ENCODE measurements around the gene SAPCD2. TPM values are rescaled to one million over a fixed set of nuclear protein-coding genes. Genes with fewer than 3 reads are reported as not detected.
A peak's percentile ranks its signal among the peaks of the same experiment; 100 is the strongest.

Gene SAPCD2
- total and polyA plus RNA-seq, 9 of the 15 experiments (the other 6 are each of a cell fraction or from before 2014, with no cell fraction given) = 3.4 to 91.8 (median 18.8) TPM

DNA sequence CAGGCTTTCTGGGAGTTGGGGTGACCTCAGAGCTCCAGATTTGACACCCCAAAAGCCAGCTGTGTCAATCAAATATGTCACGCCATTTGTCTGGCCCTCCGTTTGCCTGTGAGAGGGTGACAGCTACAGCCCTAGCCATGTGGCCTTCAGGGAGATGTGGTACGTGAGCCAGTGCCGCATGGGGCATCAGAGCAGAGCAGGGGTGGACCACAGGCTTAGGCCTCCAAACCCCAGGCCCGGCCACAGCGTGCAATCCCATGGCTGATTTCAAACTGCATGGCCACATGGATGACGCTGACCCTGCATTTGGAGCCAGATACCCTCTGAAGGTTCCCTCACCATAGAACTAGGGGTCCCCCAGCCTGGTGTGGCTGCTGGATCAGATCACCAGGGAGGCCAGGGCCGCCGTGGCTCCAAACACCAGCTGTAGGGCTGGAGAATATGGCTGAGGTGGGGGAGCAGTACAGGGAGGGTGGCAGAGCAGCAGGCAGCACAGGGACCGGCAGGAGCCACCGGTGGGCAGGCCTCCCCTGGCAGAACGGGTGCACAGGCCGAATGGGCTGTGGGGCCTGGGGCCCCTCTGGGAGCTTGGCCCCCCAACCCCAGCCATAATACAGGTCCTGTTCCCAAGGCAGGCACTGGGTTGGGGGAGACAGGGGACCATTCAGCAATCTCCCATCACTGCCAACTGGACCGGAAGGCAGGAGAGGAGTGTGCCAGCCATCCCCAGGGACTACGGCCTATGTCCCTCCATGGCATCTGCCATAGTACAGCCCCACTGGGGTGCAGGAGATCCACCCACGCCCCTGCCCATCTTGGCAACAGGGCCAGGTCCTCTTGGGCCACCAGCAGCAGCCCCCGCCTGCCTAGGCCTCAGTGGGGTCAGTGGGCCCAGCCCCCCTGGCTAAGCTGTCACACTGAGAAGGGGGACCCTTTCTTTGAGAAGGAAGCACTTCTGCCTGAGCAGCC is 1.5 kb downstream of the SAPCD2 start:
- Histone ChIP-seq H3K4me1 (replicated peaks in 1 of 2; ENCODE audit: control insufficient read depth in 2 of 2, insufficient read depth in 2 of 2, low read length in 2 of 2) (peaks cover 32 to 83% of the 10 kb centered on the region in 2 experiments), H3K36me3 (ENCODE audit: control insufficient read depth, insufficient read depth, low read length) (peaks cover 37% of the 10 kb centered on the region; the same call in 2 of the 3 replicates), H2AFZ (ENCODE audit: low read depth, low read length) (no peak overlapping the region), H3K79me2 (ENCODE audit: control insufficient read depth, insufficient read depth, low read length) (peaks cover 39% of the 10 kb centered on the region), H3K9me3 (replicated peaks; ENCODE audit: control insufficient read depth, insufficient read depth, low read depth, low read length) (no peaks in the 10 kb centered on the region), H3K27me3 (ENCODE audit: control insufficient read depth in 2 of 2, insufficient read depth in 2 of 2, low read length in 2 of 2) (no peaks in the 10 kb centered on the region), H3K9ac (ENCODE audit: insufficient read depth in 1 of 2, low read depth in 2 of 2, low read length in 2 of 2) (peak overlapping the region; percentile 86 to 94; a peak in 3 of 4 replicates), H4K20me1 (replicated peaks; ENCODE audit: control insufficient read depth, insufficient read depth, low read length) (peaks cover 19% of the 10 kb centered on the region), H3K4me2 (ENCODE audit: insufficient read depth, low read length) (peak overlapping the region; percentile 91), H3K27ac (ENCODE audit: extremely low read depth, low read depth, low read length) (peak overlapping the region; percentile 4; the same call in 2 of the 3 replicates), H3K4me3 (peak overlapping the region; percentile 65), H3K9me1 (ENCODE audit: control insufficient read depth, insufficient read depth, low read length) (peaks cover 8% of the 10 kb centered on the region)
- ChIA-PET POLR2A (interaction anchor here (0.9 to 2.5 kb wide), 6 partner anchors 10 to 156 kb away, joined by 4 to 14 read pairs (median 6); partner anchors contain the start of genes ENTPD2 and MAN1B1), CTCF (ENCODE audit: low intra/inter-chr PET ratio) (interaction anchor here (0.6 to 0.9 kb wide), 3 partner anchors 23 to 831 kb away, joined by 3 to 5 read pairs (median 4); partner anchors contain the start of gene NPDC1)
- 52% methylated on average over 14 of the region's 17 CpGs for WGBS (ENCODE audit: insufficient coverage, low coverage, missing lambda C conversion rate)
- in situ Hi-C loops (cut with MboI) = no loop called here
- ATAC-seq = no peak
- FAIRE-seq = no peak
- TF ChIP-seq HDAC1 (IDR thresholded peaks at IDR 0.05) (peak in 1 of 2 experiments; percentile 9; a peak in 1 of 4 replicates), STAG1 (CRISPR knock-in tag; IDR thresholded peaks at IDR 0.05; ENCODE audit: borderline replicate concordance) (0 out of 2 replicates have a peak, but pooled peaks have one; percentile 25), ZNF324 (CRISPR knock-in tag; IDR thresholded peaks at IDR 0.05) (no peak), NFIC (IDR thresholded peaks at IDR 0.05) (no peak), ZC3H4 (CRISPR knock-in tag; IDR thresholded peaks at IDR 0.05; ENCODE audit: borderline replicate concordance) (peak; percentile 48; the same call in 1 of the 2 replicates), POLR2G (IDR thresholded peaks at IDR 0.05; ENCODE audit: low read depth, low read length) (peak; percentile 48), POLR2AphosphoS2 (IDR thresholded peaks at IDR 0.05; ENCODE audit: low read length) (no peak), RBFOX2 (IDR thresholded peaks at IDR 0.05; ENCODE audit: low read depth, low read length) (peak; percentile 38; the same call in 1 of the 2 replicates)
- TF ChIP-seq, protein P1, sequence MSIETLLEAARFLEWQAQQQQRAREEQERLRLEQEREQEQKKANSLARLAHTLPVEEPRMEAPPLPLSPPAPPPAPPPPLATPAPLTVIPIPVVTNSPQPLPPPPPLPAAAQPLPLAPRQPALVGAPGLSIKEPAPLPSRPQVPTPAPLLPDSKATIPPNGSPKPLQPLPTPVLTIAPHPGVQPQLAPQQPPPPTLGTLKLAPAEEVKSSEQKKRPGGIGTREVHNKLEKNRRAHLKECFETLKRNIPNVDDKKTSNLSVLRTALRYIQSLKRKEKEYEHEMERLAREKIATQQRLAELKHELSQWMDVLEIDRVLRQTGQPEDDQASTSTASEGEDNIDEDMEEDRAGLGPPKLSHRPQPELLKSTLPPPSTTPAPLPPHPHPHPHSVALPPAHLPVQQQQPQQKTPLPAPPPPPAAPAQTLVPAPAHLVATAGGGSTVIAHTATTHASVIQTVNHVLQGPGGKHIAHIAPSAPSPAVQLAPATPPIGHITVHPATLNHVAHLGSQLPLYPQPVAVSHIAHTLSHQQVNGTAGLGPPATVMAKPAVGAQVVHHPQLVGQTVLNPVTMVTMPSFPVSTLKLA (conservative IDR thresholded peaks at IDR 0.05) = peak in 1 of 2 experiments; percentile 54; a peak in 2 of 4 replicates
- TF ChIP-seq, protein P2, sequence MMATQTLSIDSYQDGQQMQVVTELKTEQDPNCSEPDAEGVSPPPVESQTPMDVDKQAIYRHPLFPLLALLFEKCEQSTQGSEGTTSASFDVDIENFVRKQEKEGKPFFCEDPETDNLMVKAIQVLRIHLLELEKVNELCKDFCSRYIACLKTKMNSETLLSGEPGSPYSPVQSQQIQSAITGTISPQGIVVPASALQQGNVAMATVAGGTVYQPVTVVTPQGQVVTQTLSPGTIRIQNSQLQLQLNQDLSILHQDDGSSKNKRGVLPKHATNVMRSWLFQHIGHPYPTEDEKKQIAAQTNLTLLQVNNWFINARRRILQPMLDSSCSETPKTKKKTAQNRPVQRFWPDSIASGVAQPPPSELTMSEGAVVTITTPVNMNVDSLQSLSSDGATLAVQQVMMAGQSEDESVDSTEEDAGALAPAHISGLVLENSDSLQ (IDR thresholded peaks at IDR 0.05) = peak; percentile 82
- TF ChIP-seq, protein P3, sequence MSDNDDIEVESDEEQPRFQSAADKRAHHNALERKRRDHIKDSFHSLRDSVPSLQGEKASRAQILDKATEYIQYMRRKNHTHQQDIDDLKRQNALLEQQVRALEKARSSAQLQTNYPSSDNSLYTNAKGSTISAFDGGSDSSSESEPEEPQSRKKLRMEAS (CRISPR knock-in tag; IDR thresholded peaks at IDR 0.05) = peak; percentile 45
- intact Hi-C loops (cut with micrococcal nuclease) = loop anchor here (2.0 kb wide), 1 partner anchor 18 kb away; the partner anchor contains the start of gene MAN1B1
- TSS peak; percentile 39 for BruUV-seq (replicated peaks)
- DNase-seq (ENCODE audit: extremely low read depth in 1 of 4, low spot score in 3 of 4) = no peak

Data from K562 (cell line).